HFF-Myc (cell line): ENCODE results near the gene PRM2.
"Not testable (repeated sequence)": the region's sequence is repeated elsewhere in the genome, so short reads cannot be mapped to it uniquely, and the experiment has no call there.

ENCODE experiments used
- DNase-seq: peaks from one replicate; pipeline ENCODE4 v3.0.0-alpha.2; 2011; ENCODE audit warnings: low read depth; ENCODE audit errors: extremely low read depth
- H3K4me3 ChIP-seq: replicated peaks from 2 replicates; pipeline ENCODE4 v1.5.1; 2011; ENCODE audit warnings: low read depth, mild to moderate bottlenecking, control low read depth, low read length
- CTCF ChIP-seq: IDR thresholded peaks from 2 replicates; pipeline ENCODE4 v1.5.1; 2012; ENCODE audit warnings: mild to moderate bottlenecking, low read depth, low read length, control low read depth; ENCODE audit errors: missing control alignments

Gene PRM2

GRCh38 chr16:11299865-11300559, 23.7 kb upstream of the PRM2 start:
- no peak for DNase-seq
- no peak overlapping the region for H3K4me3 ChIP-seq
- TF ChIP-seq CTCF = no peak

GRCh38 chr16:11298950-11299547, 22.8 kb upstream of the PRM2 start:
- H3K4me3 ChIP-seq, DNase-seq: not testable (repeated sequence)

- H3K4me3 ChIP-seq = no peak overlapping the region
- no peak for DNase-seq
- no peak for TF ChIP-seq CTCF
Observed at GRCh38 chr16:11298143-11298900, 22.0 kb upstream of the PRM2 start.

GRCh38 chr16:11297492-11298142, 21.3 kb upstream of the PRM2 start:
- DNase-seq = no peak
- TF ChIP-seq CTCF = no peak
- H3K4me3 ChIP-seq = no peak overlapping the region

GRCh38 chr16:11296706-11297491, 20.6 kb upstream of the PRM2 start:
- no peak for DNase-seq
- no peak for TF ChIP-seq CTCF
- no peak overlapping the region for H3K4me3 ChIP-seq

GRCh38 chr16:11296351-11296705, 20.0 kb upstream of the PRM2 start:
- DNase-seq = no peak
- no peak overlapping the region for H3K4me3 ChIP-seq
- TF ChIP-seq CTCF = no peak
